ENCODE results near the gene OPCML. TPM values are rescaled to one million over a fixed set of nuclear protein-coding genes. Genes with fewer than 3 reads are reported as not detected.

Gene OPCML
- total RNA-seq, 2 experiments from 2014 or later, result not detected

- H3K9me3 Mint-ChIP-seq, result no peaks in the 10 kb centered on the region
- H3K4me1 Mint-ChIP-seq, result no peaks in the 10 kb centered on the region
- no peak overlapping the region for H3K4me3 Mint-ChIP-seq
- H3K36me3 Mint-ChIP-seq, result no peaks in the 10 kb centered on the region
- no peak for DNase-seq
- H3K27me3 Mint-ChIP-seq, result no peaks in the 10 kb centered on the region
- H3K27ac Mint-ChIP-seq, result no peak overlapping the region
- no peak for ATAC-seq (ENCODE audit: low read depth)
- POLR2A ChIA-PET, result no interaction called here
Measured at GRCh38 chr11:132367293-132367692, 1165.0 kb downstream of the OPCML start.

- no peak for ATAC-seq (ENCODE audit: low read depth)
- POLR2A ChIA-PET, result no interaction called here
- no peak overlapping the region for H3K27ac Mint-ChIP-seq
- no peak for DNase-seq
- no peaks in the 10 kb centered on the region for H3K36me3 Mint-ChIP-seq
- no peaks in the 10 kb centered on the region for H3K27me3 Mint-ChIP-seq
- H3K4me3 Mint-ChIP-seq, result no peak overlapping the region
- H3K4me1 Mint-ChIP-seq, result no peaks in the 10 kb centered on the region
- H3K9me3 Mint-ChIP-seq, result no peaks in the 10 kb centered on the region
Measured at GRCh38 chr11:132365650-132366049, 1166.7 kb downstream of the OPCML start.
